HEK293 (cell line): ENCODE measurements around the gene EYS.

Source experiments
- TF ChIP-seq, protein P1 (sequence below): fragments of 450-650 bp; formaldehyde crosslinking; IDR thresholded peaks from 2 replicates; pipeline ENCODE4 v1.5.1; 2016; ENCODE audit warnings: missing biosample characterization, missing genetic modification characterization, low read depth
- TF ChIP-seq, protein P2 (sequence below): fragments of 450-650 bp; formaldehyde crosslinking; IDR thresholded peaks from 2 replicates; pipeline ENCODE4 v1.5.1; 2016; ENCODE audit warnings: missing biosample characterization, missing genetic modification characterization

DNA sequence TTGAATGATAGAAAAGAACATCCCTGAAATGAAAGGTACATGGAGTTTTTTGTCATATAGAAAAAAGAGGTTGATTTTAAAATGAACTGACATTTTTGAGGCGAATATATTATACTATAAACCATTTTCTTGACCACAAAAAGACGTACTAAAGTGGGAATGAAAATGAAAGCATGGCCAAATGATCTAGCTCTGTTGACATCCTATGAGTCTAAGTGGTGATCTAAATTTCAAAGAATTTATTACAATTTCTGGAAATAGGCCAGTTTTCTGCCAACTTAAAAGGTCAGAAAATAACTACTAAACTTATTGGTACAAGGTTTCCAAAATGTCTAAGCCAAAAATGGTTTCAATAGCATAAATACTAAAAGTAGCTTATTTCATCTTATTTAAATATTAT lies 536.8 kb downstream of the EYS start:
- TF ChIP-seq, protein P1, sequence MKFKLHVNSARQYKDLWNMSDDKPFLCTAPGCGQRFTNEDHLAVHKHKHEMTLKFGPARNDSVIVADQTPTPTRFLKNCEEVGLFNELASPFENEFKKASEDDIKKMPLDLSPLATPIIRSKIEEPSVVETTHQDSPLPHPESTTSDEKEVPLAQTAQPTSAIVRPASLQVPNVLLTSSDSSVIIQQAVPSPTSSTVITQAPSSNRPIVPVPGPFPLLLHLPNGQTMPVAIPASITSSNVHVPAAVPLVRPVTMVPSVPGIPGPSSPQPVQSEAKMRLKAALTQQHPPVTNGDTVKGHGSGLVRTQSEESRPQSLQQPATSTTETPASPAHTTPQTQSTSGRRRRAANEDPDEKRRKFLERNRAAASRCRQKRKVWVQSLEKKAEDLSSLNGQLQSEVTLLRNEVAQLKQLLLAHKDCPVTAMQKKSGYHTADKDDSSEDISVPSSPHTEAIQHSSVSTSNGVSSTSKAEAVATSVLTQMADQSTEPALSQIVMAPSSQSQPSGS (tag by site-specific recombination) = no peak
- TF ChIP-seq, protein P2, sequence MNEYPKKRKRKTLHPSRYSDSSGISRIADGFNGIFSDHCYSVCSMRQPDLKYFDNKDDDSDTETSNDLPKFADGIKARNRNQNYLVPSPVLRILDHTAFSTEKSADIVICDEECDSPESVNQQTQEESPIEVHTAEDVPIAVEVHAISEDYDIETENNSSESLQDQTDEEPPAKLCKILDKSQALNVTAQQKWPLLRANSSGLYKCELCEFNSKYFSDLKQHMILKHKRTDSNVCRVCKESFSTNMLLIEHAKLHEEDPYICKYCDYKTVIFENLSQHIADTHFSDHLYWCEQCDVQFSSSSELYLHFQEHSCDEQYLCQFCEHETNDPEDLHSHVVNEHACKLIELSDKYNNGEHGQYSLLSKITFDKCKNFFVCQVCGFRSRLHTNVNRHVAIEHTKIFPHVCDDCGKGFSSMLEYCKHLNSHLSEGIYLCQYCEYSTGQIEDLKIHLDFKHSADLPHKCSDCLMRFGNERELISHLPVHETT = no peak
